GM21786 (cell line): ENCODE measurements around the gene SEMA5A.

Source experiments
- ATAC-seq: cut with Tn5 transposase; IDR thresholded peaks from one replicate; pipeline ENCODE4 v1.9.1; 2021; ENCODE audit not compliant: unreplicated experiment

The SEMA5A gene

DNA sequence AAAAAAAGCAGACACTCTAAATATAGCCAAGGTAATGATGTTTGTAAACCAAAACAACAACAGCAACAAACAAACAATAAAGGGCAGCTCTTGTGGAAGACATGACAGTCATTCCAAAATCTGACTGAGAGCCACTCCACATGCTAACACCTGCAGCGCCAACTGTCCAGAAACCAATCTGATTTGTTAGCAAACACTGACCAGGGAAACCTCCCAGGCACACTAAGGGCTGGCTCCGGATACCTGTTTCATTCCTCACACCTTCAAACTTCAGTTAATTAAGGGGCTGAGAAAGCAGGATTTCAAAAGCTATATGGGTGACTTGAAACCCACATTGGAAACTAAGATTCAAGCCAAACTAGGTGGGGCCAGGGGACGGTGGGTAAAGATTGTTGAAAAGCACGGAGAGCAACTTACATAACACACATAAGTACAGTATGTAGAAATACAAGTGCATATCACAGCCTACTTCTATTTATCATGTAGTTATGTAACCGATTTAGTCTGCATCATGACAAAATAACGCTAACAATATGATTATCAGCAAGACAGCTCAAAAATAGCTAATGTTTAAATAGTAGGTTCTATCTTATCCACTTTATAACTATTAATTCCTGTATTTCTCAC is 203.6 kb downstream of the SEMA5A start:
- no peak for ATAC-seq

DNA sequence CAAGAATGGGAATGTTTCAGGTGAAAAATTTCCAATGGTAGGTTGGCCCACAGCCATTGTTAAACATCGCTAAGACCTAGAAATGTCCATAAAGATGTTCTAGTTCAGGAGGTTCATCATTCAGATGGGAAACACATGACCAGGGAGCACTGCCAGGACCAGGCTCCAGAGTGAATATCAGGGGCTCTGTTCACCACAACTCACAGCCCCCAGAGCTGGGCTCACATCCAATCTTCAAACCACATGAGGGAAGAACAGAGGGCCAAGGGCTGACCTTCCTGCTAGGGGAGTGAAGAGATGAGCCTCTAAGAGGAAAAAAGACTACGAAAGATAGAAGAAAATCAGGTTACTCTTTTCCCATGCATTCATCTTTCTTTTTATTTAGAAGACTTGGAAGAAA is 205.8 kb downstream of the SEMA5A start:
- ATAC-seq = no peak

DNA sequence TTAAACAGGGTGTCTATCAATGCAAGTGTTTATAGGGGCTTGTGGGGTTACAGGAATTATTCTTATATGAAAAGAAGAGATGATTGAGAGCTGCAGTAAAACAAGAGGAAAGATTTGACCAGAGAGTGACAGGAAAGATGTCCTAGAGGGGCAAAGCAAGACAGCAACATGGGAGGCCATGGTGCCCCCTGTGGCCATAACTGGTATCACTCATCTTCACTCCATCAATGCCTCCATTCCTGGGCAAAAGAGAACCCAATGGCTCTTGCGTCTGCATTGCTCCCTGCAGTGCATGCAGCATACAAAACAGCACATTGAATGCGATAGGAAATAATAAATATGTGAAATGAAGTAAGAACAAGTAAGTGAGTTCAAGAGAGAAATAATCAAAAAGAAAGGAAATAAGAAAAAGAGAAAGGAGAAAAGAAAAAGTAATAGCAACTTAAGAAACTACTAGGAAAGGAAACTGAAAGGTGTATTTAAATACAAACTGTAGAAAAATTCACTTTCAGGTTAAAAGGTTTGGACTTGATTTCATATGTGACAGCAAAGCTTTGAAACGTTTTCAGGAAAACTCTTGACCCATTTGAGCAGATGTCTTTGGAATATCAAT is 206.6 kb downstream of the SEMA5A start:
- no peak for ATAC-seq

DNA sequence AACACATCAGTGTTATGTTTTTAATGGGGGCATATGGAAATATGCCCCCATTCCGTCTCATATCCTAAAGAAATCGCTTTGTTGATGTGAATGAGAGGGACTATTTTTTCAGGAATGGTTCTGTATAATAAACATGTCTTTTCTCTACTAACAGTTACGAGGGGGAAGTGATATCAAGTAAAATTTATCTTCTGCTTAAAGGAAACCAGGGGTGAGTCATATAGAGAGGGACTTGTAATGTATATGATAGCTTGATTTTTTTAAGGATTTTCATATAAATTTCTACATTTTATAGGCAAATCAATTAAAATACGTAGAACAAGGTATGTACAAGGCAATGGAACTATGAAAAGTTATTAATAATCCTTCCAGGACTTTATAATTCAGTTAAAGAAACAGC is 207.1 kb downstream of the SEMA5A start:
- ATAC-seq = no peak

DNA sequence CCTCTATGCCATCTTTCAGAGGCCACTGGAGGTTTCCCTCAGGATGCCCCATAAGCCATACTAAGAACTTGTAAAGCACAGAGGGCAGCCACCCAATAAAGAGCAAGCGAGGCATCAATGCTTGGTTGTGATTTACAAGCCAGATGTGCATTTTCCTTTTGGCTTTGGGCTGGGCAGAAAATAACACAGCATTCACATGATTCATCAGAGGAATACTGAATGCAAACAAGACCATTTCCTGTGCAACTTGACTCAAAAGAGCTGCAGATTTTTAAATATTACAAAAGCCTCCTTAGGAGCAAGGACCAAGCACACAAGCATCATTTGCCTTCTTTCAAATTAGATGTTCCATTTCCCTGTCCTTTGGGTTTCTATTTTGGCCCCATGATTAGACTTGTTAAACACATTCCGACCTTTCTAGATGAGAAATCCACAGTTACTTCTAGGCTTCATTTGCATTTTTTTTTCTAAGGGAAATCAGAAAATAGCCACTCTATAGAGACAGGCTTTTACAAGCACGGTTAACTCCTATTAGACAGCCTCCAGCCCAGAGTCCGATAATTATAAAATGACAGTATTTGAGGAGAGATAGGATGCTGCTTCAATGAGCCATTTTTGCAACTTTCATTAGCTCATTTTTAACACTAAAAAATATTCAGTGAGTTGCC is 207.8 kb downstream of the SEMA5A start:
- no peak for ATAC-seq

DNA sequence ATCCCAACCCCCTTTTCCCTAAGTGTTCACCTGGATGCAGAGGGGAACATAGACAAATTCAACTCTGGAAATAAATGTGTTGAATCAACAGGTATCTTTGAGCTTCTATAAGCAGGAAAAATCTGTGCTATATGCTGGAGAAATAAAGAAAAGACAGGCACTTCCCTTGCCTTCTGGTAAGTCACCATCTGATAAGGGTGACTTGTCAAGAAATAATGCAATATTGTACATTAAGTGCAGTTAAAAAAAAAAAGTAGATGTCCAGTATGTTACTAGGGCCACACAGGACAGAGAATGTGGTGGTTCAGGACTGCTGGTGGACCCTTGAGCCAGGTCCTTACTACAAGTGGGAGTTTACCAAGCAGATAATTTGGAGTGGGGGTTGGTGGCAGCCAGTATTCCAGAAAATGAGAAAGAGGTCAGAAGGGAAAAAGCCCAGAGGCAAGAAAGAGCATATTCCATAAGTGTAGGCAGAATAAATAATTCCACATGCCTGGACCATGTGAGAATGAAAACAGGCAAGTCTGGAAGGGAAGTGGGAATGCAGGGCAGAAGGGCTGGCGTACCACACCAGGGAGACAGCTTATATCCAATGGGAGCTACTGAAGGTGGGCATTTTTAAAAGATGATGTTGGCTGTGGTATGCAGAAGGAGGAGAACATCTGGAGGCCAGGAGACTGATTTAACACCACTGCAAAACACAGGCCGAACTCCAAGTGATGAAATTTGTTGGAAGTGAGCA is 209.9 kb downstream of the SEMA5A start:
- no peak for ATAC-seq

DNA sequence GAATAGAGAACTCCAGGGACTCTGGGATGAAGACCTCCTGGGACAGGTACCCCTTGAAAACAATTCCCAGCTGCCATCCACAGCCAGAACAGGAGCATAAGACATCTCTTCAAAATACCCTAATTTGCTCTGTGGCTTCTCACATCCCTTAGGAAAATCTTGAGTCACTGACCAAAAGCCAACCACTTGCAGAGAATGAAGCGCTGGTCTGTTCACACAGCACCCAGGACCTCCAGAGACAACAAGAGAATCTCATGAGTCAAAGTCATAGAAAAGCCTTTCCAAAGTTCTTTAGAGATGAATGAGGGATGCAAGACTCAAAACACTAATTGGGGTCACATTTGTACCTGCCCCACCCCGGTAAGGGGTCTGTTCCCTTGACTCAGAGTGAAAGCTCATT is 210.6 kb downstream of the SEMA5A start:
- ATAC-seq = no peak

DNA sequence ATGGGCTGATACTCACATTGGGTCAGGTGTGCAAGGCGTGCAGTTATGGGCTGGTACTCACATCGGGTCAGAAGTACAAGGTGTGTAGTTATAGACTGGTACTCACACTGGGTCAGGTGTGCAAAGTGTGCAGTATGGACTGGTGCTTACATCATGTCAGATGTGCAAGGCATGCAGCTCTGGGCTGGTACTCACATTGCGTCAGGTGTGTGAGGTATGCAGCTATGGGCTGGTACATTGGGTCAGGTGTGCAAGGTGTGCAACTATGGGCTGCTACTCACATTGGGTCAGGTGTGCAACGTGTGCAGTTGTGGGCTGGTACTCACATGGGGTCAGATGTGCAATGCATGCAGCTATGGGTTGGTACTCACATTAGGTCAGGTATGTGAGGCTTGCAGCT is 213.8 kb downstream of the SEMA5A start:
- no peak for ATAC-seq

DNA sequence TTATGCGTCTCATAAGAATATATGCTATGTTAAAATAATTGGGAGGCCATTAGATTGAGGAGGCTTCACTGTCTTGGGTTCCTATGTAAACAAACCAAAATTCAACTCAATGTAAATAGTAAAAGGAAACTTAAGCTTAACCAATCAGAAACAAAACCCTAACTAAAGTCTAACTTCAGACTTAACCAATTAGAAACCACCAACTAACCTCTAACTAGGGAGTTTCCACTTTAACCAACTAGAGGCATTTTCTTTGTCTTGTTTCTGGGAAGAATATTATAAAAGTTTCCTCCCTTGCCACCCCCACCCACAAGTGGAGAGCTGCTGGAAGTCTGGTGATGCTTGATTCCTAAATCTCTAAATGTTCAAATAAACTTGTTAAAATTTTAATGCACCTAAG is 214.5 kb downstream of the SEMA5A start:
- no peak for ATAC-seq

DNA sequence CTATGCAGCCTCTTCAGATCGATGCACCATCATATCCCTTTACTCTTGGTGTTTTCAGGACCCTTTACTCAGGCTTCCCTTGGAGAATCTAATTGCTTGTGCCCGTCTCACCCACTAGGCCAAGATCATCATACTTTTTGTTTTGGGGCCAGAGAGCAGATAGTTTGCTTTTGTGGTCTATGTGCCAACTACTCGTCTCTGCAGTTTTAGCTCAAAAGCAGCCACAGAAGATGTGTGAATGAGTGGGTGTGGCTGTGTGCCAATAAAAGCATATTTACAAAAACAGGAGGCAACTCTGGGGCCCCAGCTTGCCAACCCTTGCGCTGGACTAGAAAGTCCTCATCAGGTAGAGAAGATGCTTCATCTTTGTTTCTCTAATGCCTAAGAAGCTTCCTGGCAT is 216.8 kb downstream of the SEMA5A start:
- no peak for ATAC-seq

DNA sequence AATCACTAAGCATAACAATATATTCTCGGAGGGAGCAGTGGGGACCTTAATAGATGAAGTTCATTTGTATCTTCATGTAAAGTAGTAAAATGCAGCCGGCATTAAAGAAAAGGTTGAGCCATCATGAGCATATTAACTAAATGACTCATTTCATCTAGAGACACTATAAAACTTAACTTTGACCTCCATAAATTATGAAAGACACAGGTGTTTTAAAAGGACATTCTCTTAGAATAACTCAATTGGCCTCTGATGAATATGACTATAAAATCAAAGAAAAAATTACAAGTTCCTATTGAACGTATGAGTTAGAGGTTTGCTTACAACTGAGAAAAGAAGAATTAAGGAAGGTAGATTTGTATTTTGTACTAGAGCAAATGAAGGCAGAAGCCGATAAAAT is 220.3 kb downstream of the SEMA5A start:
- ATAC-seq = no peak

DNA sequence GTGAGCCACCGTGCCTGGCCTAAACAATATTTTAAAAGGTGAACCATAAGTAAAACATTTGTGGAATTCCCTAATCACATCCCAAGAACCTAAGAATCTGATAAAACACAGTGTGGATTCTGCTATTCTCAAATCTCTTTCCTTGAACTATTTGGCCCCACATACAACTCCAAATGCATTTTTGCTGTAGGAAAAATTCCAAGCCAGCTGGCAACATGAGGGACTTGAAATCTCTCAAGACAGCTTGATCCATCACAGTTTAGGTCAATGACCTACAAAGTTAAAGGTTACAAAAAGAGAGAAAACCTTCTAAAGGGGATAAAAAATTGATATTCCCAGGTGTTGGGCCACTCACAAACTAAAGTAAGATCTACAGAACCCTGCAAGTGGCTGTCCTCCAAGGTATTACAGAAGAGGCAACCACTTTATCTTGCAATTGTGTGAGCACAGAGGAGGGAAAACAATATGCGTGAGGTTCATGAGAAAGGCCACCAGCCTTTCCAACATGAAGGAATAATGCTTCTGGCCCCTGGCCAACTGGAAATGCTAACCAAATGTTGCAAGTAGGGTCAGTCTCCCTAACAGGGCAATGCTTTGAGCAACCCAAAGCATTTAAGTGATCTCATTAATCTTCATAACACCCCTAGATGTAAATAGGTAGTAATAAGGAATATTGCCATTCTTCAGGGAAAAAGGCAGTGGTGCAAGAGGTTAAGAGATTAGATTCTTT is 221.4 kb downstream of the SEMA5A start:
- no peak for ATAC-seq

DNA sequence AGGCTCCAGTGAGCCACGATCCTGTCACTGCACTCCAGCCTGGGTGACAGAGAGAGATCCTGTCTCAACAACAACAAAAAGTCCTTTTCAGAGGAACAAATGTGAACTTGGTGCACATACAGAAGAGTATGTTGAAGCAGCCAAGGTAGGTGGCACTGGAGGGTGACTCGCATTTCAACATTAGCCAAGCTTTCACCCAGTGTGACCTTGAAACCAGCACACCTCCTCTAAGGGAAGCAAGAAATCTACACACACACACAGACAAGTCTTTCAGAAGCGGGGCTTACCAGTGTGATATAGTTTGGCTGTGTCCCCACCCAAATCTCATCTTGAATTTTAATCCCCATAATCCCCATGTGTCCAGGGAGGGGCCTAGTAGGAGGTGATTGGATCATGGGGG is 225.2 kb downstream of the SEMA5A start:
- ATAC-seq = no peak

DNA sequence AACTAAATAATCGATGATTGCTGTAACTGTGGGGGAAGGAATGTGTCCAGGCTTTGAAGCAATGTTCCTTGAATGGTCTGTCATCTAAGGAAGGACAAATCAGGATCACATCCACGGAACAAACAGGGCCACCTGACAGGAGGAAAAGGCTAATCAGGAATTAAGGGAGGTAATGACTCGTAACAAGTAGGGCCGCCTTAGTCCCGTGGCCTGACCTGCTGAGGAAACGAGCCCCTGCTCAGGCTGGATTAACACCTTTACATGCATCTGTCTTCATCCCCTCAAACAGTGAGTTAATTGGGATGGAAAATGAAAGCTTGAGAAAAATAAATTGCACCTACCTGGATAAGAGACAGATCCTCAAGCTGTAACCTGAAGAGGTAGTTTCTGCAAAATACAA is 227.8 kb downstream of the SEMA5A start:
- ATAC-seq = no peak

DNA sequence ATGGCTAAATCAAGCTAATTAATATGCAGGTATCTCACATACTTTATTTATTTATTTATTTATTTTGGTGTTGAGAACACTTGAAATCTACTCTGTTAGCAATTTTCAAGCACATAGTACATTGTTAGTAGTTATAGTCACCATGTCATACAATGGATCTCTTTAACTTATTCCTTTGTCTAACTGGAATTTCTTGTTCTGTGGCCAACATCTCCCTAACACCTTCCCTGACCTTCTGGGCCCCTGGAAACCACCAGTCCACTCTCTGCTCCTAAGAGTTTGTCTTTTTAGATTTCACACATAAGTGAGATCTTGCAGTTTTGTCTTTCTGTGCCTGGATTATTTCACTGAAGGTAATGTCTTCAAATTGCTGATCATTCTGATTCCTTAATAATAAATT is 229.1 kb downstream of the SEMA5A start:
- ATAC-seq = no peak

DNA sequence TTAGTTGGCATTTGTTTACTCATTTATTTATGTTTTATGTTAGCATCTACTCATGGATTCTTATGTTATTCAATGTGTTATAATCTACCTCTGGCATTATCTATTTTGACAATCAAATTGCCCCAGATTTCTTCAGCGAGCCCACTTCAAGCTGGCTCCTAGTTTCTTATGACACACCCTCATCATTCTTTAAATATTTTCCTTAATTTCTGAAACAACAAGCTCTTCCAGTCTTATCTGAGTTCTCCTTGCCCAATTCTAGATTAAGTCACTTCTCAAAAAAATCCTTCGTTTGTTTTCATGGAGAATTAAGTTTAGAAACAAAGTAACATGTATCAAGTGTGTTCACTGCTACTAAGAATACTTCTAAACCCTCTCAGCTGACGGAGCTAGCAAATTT is 229.8 kb downstream of the SEMA5A start:
- ATAC-seq = no peak

DNA sequence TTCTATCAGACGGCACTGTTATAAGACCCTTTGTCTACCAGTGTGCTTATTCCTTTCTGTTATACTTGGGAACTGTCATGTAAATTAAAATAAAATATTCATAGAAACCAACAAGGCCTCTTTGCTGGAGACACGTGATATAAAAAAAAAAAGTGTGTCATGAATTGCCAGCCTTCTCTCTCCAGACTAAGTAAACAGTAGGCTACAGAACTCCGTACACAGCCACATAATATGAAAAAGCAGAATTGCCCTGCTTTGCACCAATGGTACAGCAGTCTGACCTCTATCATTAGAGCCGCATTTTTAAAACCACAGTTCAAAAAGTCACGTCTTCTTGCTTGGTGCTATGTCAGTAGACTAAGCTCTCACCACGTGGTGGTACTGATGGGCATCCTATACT is 231.3 kb downstream of the SEMA5A start:
- no peak for ATAC-seq

DNA sequence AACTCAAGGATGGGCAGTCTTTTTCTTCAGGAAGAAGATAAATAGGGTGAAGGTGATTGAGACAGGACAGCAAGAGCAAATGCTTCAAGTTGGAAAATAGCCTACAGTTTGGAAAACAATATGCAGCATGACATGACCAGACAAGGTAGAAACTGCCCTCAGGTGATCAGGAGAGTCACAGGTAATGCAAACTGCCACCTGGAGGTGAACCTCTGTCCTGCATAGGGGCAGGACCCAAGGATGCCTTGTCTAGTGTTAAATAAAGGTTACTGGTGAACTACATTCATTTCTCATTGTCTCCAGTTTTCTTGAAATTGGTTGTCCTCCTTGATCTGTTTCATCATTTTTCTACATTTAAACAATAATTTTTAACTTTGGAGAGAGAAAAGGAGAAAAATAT is 232.1 kb downstream of the SEMA5A start:
- no peak for ATAC-seq

DNA sequence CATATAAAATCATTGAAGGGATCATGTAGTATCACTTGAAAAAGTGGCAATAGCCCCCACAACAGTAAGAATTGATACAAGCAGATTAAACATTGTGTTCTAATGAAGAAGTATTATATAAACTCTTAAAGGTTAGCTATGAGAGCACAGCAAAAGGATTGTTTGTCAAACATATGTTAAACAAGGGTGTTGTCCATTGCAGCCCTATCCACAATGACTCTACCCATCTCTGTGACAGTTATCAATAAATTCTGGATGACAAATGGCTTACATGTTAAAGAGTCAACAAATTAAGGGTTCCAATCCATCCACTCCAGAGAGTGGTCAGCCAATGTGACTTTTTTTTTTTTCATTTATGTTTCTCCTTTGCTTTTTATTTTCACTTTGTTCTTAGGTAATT is 238.7 kb downstream of the SEMA5A start:
- no peak for ATAC-seq

DNA sequence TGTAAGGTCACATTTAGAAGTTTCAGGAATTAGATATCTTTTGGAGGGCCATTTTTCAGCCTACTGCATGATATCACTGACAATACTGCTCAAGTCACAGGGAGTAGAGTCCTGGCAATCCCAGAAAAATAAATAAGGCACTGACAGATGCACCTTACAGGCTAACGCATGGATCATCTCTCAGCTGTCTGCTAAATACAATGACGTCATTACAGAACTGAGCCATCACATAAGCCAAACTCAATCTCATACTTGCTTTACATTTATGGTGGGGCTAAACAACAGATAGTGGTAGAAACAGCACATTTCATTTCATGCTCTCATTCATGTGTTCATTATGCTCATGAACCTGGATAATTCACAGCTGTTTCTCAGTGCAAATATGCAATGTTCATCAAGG is 243.7 kb downstream of the SEMA5A start:
- no peak for ATAC-seq

DNA sequence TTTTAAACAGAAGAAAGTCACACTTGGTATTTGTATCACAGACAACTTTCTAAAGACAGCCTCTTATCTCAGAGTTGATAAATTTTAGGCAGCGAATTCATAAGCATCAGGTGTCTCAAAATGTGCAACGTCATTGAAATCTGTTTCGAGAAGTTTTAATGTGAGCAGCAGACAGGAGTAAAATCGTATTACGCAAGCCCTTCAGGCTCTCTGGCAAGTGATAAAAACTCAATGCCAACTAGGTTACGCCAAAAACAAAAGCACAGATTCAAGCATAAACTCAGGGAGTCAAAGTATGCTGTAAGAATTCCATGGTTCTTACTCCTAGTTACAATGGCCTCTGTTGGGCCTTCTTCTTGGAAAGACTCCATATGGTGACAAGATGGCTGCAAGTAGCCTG is 244.7 kb downstream of the SEMA5A start:
- no peak for ATAC-seq
